ENCODE results near the gene OGA. TPM values are rescaled to one million over a fixed set of nuclear protein-coding genes. Genes with fewer than 3 reads are reported as not detected.
A peak's percentile ranks its signal among the peaks of the same experiment; 100 is the strongest.

Gene OGA
- total RNA-seq, 1 donor, result 93.7 TPM

GRCh38 chr10:101851411-101852116 is 33.3 kb upstream of the OGA start:
- no peak overlapping the region for H3K4me3 ChIP-seq (ENCODE audit: low read depth, low read length)
- DNase-seq (ENCODE audit: low read depth), result peak; percentile 72
- no peak for TF ChIP-seq CTCF (IDR thresholded peaks at IDR 0.05; ENCODE audit: insufficient read depth, low read length)

DNA sequence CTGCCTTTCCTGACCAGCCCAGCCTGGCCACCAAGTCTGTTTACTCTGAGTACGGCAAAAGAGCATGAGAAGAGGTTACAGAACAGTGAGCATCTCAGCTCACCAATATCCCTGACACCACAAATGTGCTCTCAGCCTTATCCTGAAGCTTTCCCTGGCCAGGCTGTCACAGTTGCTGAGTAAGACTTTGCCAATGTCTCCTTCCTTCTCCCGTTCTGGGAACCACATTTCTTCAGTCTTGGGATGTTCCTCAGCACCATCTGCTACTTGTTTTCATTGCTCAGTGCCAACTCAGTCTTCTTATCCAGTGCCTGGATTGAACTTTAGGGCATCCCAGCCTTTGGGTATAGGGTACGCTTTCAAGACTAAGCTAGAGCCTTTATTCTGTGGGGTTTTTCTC is 32.5 kb upstream of the OGA start:
- no peak for TF ChIP-seq CTCF (IDR thresholded peaks at IDR 0.05; ENCODE audit: insufficient read depth, low read length)
- no peak for DNase-seq (ENCODE audit: low read depth)

DNA sequence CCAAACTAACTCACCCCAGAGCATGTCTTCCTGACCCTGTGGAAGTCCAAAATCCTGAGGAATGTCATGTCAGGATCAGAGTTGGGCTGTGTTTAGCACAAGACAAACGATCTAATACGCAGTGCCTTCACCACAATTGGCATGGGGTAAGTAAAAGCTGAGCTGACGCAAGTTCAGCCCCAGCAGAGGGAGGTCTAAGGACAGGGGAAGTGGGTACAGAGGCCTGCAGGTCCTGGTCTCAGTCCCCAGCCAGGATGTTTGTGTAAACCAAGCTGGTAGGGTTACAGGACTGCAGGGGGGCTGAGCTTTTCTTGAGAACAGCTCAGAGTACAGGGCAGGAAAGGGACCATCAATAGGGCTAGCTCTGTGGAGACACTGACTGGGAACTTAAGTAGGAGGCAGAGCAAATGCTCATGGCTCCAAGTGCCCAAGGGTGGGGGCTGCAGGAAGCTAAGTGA is 30.7 kb upstream of the OGA start:
- TF ChIP-seq CTCF (IDR thresholded peaks at IDR 0.05; ENCODE audit: insufficient read depth, low read length), result no peak
- no peak overlapping the region for H3K4me3 ChIP-seq (ENCODE audit: low read depth, low read length)
- DNase-seq (ENCODE audit: low read depth), result no peak

More for the DNA sequence above, 32.5 kb upstream of the OGA start:
- H3K4me3 ChIP-seq (ENCODE audit: low read depth, low read length), result no peak overlapping the region

DNA sequence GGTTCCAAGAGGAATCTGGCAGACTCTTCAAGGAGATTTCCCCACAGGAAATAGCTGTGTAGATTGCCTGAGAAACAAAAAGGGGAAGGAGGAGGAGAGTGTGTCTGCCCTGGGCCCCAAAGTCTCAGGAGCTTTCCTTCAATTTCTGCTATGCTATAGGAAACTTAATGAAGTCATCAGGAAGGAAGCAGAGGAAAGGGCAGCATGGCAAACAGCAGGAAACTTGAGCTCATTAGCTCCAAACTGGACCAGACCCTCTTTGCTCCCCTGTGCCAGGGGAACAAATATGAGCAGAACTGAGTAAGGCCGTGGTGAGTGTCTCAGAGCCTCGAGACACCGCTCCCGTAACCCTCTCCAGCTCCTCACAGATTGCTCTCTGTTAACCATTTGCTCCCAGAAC is 30.2 kb upstream of the OGA start:
- no peak overlapping the region for H3K4me3 ChIP-seq (ENCODE audit: low read depth, low read length)
- no peak for DNase-seq (ENCODE audit: low read depth)
- TF ChIP-seq CTCF (IDR thresholded peaks at IDR 0.05; ENCODE audit: insufficient read depth, low read length), result no peak

- no peak overlapping the region for H3K4me3 ChIP-seq (ENCODE audit: low read depth, low read length)
- no peak for DNase-seq (ENCODE audit: low read depth)
- TF ChIP-seq CTCF (IDR thresholded peaks at IDR 0.05; ENCODE audit: insufficient read depth, low read length), result no peak
Observed at GRCh38 chr10:101845893-101846292, 27.6 kb upstream of the OGA start.

DNA sequence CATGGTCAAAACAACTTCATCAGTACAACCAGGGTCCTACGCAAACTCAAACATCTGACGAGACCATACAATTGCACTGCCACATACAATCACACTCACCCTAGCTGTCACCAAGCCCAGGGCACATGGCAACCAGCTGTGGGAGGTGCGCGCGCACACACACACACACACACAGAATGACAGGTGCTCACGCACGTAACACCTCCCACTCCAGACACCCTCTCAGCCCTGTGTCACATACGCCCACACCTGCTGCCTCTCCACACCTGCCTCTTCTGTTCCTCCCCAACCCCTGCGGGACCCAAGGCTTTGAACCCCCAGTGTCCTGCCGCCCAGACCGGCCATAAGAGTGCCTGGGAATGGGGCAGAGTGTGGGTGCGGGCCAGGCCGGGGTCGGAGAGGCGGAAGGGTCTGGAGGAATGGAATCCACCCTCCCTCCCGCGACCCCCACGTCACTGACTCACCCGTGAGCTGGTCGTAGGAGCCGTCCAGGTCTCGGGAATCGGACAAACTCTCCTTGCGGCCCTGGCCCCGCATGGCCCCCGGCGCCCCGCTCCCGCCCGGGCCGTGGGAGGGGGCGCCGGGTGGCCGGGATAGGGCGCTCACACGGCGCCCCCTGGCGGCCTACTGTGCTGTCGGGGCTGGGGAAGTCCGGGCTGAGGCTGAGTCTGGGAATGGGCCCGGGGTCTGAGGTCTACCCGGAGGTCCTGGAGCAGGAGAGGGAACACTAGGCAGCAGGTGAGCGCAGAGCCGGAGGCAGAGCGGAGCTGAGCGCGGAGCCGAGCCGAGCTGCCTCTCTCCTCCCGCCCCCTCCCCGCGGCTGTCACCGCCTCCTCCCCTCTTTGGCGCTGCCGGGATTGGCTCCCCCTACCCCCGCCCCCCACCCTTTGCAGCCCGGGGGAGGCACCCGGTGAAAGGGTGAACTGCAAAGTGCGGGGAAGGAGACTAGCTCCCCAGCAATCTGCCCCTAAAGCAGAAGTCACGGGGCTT is 25.1 kb upstream of the OGA start, which contains the start of gene KCNIP2:
KCNIP2 (minus strand) TSS at position 769 of the 990 bp plus-strand sequence; CDS start at position 537, 232 bp downstream.
- peak; percentile 37 for TF ChIP-seq CTCF (IDR thresholded peaks at IDR 0.05; ENCODE audit: insufficient read depth, low read length)
- DNase-seq (ENCODE audit: low read depth), result no peak
- no peak within 1 kb of the TSS for H3K4me3 ChIP-seq (ENCODE audit: low read depth, low read length)
